ACC112 (cell line): ENCODE results near the gene ZMIZ1.

Source experiments
- H2AFZ ChIP-seq: fragments of 200-600 bp; sonication (generic); one replicate; pipeline ENCODE4 v1.6.0; 2017; ENCODE audit warnings: antibody characterized with exemption, low read length; ENCODE audit not compliant: unreplicated experiment
- H3K27ac ChIP-seq: fragments of 200-600 bp; sonication (generic); 2 replicates; pipeline ENCODE4 v1.5.1; 2014; ENCODE audit warnings: low read depth, mild to moderate bottlenecking, antibody characterized with exemption, low read length, moderate library complexity
- H3K27me3 ChIP-seq: fragments of 200-600 bp; sonication (generic); 2 replicates; pipeline ENCODE4 v1.6.1; 2014; ENCODE audit warnings: mild to moderate bottlenecking, antibody characterized with exemption, low read length, moderate library complexity, mixed read lengths; ENCODE audit not compliant: insufficient read depth
- H3K36me3 ChIP-seq: fragments of 200-600 bp; sonication (generic); 2 replicates; pipeline ENCODE4 v1.6.1; 2016; ENCODE audit warnings: mild to moderate bottlenecking, antibody characterized with exemption, low read length, moderate library complexity, mixed read lengths; ENCODE audit not compliant: insufficient read depth
- H3K4me1 ChIP-seq: fragments of 200-600 bp; sonication (generic); one replicate; pipeline ENCODE4 v1.6.1; 2016; ENCODE audit warnings: low read length, mixed read lengths; ENCODE audit not compliant: insufficient read depth, unreplicated experiment, control insufficient read depth
- H3K4me3 ChIP-seq: fragments of 200-600 bp; sonication (generic); 2 replicates; pipeline ENCODE4 v1.5.1; 2014; ENCODE audit warnings: mild to moderate bottlenecking, low read depth, low read length
- H3K79me2 ChIP-seq: fragments of 200-600 bp; sonication (generic); one replicate; pipeline ENCODE4 v1.6.0; 2016; ENCODE audit warnings: low read length; ENCODE audit not compliant: control insufficient read depth, unreplicated experiment, insufficient read depth

Gene ZMIZ1

DNA sequence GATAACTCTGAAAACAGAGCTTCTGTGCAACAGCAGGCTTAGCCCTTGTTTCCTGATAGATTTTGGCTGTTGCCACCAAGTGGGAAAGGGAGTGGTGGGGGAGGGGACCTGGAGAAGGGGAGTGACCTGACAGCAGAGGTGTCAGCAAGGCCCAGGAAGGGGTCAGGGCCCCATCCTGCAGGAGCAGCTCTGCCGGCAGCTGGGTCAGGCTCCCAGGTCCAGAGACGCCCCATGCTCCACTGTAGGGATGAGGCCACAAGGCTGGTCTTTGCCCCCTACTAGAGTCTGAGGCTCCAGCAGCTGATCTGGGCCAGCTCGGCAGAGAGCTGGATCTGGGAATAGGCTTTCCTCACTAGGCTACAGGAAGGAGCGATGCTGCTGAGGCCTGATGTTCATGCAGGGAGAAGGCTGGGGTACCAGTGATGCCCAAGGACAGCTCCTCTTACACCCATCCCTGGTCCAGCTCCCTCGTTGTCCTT is 44.0 kb upstream of the ZMIZ1 start:
- Histone ChIP-seq H3K27me3 (no peaks in the 10 kb centered on the region), H3K36me3 (no peaks in the 10 kb centered on the region), H3K79me2 (no peaks in the 10 kb centered on the region), H2AFZ (no peak overlapping the region), H3K4me1 (no peaks in the 10 kb centered on the region), H3K4me3 (no peak overlapping the region), H3K27ac (no peak overlapping the region)

DNA sequence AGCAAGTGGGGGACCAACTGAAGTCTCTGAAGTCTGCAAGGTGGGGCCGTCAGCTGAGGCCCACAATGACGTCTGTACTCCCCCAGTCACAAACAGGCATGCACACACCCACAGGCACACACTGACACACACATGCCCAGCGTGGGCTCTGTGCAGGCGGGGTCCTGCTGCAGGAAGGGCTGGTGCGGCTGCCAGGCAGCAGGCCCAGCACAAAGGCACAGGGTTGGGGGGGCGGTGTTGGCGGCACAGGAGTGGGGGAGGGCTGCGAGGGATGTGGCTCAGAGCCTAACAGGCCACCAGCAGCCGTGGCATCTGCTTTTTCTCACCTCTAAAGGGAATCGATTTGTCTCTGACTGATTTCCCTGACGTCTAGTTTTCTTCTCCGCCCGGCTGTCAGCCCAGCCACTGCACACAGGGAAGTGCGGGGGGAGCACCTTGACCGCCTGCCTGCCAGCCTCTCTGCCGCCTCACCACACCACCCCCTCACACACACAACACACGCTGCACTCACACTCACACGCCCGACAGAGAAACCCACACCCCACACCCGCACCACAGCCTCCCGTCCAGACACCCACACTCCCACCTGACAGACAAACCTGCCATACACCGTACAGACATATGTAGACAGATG is 43.5 kb upstream of the ZMIZ1 start:
- Histone ChIP-seq H3K4me1 (no peaks in the 10 kb centered on the region), H3K27ac (no peak overlapping the region), H3K27me3 (peaks cover 4% of the 10 kb centered on the region), H3K4me3 (no peak overlapping the region), H2AFZ (no peak overlapping the region), H3K36me3 (no peaks in the 10 kb centered on the region), H3K79me2 (no peaks in the 10 kb centered on the region)

DNA sequence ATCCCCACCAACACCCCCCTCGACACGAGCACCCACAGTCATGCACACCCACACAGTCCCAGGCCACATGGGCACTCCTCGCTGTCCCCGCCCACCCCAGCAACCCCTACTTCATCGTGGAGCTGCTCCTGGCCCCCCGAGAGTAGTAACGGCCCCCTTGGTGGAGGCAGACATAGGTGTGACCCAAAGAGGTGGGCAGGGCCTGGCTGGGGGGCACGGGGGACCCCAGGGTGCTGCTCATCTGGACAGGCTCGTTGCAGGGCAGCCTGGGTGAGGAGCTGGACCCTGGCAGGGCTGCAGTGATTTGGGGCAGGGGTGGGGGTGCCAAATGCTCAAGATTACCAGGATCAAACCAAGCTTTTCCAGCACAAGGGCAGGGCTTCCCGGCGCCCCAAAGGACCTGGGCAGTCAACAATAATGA is 42.4 kb upstream of the ZMIZ1 start:
- no peaks in the 10 kb centered on the region for H3K4me1 ChIP-seq
- H2AFZ ChIP-seq, result no peak overlapping the region
- no peaks in the 10 kb centered on the region for H3K36me3 ChIP-seq
- H3K4me3 ChIP-seq, result no peak overlapping the region
- no peak overlapping the region for H3K27ac ChIP-seq
- peaks cover 8% of the 10 kb centered on the region for H3K27me3 ChIP-seq
- H3K79me2 ChIP-seq, result no peaks in the 10 kb centered on the region

DNA sequence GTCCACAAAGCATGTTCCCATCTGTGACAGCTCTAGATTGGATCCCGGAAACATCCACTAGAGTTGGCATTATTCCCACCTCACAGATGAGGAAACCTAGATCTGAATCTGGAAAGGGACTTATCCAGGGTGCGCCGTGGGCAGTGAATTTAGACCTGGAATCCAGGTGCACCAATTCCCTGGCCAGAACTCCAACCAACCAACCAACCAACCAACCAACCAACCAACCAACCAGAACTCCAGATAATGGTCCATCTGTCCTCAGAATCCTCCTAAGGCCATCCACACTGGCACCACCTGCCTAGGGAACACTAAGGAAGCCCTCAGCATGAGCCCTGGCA is 42.0 kb upstream of the ZMIZ1 start:
- Histone ChIP-seq H2AFZ (no peak overlapping the region), H3K36me3 (no peaks in the 10 kb centered on the region), H3K4me1 (no peaks in the 10 kb centered on the region), H3K4me3 (no peak overlapping the region), H3K27me3 (peaks cover 8% of the 10 kb centered on the region), H3K27ac (no peak overlapping the region), H3K79me2 (no peaks in the 10 kb centered on the region)

DNA sequence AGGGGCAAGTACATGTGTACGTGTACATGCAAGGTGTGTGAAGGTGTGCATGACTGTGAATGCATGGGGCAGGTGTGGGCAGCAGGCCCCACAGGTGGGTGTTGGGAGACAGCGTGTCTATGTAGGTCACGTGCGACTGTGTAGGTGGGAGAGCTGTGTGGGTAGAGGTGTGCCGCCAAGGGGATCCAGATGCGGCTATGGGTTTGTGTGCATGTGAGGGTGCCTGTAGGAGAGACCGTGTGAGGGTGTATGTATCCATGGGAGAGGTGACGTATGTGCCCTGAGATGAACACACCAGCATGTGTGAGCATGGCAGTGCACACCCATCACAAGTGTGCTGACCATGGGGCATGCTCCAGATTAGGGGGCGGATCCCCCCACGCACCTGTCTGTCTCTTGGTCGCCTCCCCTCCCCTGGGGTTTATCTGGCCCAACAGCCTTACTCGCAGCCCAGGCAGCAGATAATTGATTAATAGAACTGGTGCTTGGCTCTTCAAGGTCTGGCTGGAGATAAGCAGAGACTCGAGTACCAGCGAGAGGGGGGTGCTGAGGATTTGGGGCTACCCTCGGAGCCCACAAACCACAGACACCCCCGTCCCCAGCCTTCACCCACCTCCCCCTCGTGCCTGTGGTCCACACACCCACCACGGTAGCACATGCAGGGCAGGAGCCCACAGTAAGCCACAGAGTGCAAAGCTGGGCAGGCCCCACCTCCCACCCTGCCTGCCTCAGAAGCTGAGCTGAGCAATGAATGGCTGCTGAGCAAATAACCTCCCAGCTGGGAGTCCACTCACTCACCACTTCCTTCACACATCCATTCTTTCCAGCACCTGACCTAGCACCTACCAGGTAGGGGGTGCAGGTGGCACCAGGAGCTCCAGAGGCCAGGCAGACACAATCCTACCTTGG is 41.4 kb upstream of the ZMIZ1 start:
- no peaks in the 10 kb centered on the region for H3K79me2 ChIP-seq
- H3K4me3 ChIP-seq, result no peak overlapping the region
- no peaks in the 10 kb centered on the region for H3K36me3 ChIP-seq
- H3K4me1 ChIP-seq, result no peaks in the 10 kb centered on the region
- peaks cover 8% of the 10 kb centered on the region for H3K27me3 ChIP-seq
- no peak overlapping the region for H2AFZ ChIP-seq
- no peak overlapping the region for H3K27ac ChIP-seq

DNA sequence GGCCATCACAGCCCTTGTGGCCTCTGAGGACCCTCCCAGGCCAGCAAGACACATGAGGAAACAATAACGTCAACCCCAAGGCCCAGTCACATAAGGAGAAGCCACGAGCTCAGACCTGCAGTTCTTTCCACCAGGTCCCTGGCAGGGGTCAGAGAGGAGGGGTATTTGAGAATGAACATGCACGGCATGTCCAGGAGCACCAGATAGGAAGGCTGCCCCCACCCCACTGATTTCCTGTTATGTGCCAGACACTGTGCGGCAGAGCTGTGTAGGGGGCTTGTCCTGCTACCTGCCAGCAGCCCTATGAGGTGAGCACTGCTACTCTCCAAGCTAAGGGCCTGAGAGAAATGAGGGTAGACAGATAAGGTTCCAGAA is 40.7 kb upstream of the ZMIZ1 start:
- Histone ChIP-seq H3K79me2 (no peaks in the 10 kb centered on the region), H3K4me1 (no peaks in the 10 kb centered on the region), H3K36me3 (no peaks in the 10 kb centered on the region), H3K27ac (no peak overlapping the region), H3K4me3 (no peak overlapping the region), H2AFZ (no peak overlapping the region), H3K27me3 (peaks cover 8% of the 10 kb centered on the region)

DNA sequence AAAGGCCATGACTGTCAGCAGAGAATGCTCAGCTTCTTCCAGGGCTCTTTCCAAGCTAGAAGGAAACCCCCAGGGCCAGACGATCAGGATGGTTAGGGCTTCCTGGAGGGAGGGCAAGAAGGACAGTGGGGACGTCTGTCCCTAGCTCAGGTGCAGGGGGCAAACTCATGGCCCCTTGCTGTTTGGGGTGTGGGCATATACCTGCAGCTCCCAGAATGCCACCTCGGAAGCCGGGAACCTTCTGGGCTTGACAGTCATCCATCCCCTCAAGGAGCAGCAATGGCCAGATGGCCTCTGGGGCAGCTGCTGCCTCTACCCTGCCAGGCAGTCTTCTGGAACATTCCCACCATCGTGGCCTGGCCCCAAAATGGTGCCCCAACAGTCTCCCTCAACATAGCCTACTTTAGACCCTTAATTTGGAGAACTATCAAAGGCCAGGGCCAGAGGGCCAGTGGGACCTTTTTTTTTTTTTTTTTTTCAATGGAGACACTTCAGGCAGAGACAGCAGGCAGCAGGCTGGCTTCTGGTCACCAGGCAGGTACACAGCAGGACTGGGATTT is 40.2 kb upstream of the ZMIZ1 start:
- H3K79me2 ChIP-seq, result no peaks in the 10 kb centered on the region
- H3K36me3 ChIP-seq, result no peaks in the 10 kb centered on the region
- H2AFZ ChIP-seq, result no peak overlapping the region
- no peak overlapping the region for H3K27ac ChIP-seq
- no peak overlapping the region for H3K4me3 ChIP-seq
- peaks cover 8% of the 10 kb centered on the region for H3K27me3 ChIP-seq
- no peaks in the 10 kb centered on the region for H3K4me1 ChIP-seq

DNA sequence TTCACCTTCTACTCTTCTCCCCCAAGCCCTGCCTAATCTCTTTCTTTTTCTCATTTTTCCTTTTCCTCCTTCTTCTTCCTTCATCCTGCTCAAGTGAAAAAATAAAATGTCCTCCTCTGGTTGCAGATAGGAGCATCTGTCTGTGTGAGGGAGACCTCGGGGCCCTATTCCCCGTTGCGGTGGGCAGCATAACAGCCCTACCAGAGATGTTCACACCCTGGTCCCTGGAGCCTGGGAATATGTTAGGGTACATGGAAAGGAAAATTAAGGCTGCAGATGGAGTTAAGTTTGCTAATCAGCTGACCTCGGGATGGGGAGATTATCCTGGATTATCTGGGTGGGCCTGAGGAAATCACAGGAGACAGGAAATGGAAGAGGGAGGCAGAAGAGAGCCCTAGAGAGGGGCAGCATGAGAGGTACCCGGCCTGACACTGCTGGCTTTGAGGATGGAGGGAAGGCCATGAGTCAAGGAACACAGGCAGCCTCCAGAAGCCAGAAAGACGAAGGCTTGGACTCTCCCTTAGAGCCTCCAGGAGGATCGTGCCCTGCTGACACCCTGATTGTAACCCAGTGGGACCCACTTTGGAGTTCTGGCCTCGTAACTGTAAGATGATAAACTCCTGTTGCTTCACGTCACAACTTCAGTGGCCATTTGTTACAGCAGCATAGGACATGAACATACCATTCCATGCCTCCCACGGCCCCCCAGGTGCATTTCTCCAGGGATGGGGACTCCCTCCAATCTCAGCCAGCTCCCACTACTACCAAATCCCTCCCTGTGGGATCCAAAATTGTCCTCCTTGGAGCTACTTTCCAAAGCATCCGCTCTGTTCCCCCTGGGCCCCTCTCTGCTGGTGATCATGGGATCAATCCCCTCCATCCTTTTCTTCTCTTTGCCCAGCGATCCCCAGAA is 39.0 kb upstream of the ZMIZ1 start:
- no peaks in the 10 kb centered on the region for H3K79me2 ChIP-seq
- no peaks in the 10 kb centered on the region for H3K36me3 ChIP-seq
- peaks cover 8% of the 10 kb centered on the region for H3K27me3 ChIP-seq
- no peaks in the 10 kb centered on the region for H3K4me1 ChIP-seq
- H2AFZ ChIP-seq, result no peak overlapping the region
- no peak overlapping the region for H3K4me3 ChIP-seq
- no peak overlapping the region for H3K27ac ChIP-seq

DNA sequence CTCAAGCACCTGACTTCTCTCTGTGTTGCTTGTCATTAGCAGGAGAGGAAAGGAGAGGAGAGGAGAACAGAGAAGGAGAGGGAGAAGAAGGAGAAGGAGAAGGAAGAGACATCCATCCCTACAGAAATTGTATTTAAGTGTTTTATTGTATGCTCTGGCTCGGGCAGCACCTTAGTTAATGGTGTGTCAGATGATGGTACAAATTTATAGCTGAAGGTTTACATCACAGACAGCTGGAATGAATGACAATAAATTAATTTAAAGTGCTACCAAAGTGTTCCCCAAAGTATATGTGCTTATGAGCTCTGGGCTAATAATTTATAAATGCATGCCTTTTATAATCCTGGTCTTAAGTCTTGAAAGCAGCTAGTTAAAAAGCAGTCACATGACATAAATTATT is 38.1 kb upstream of the ZMIZ1 start:
- Histone ChIP-seq H3K4me1 (no peaks in the 10 kb centered on the region), H3K4me3 (no peak overlapping the region), H3K79me2 (no peaks in the 10 kb centered on the region), H2AFZ (no peak overlapping the region), H3K27ac (no peak overlapping the region), H3K27me3 (peaks cover 8% of the 10 kb centered on the region), H3K36me3 (no peaks in the 10 kb centered on the region)

DNA sequence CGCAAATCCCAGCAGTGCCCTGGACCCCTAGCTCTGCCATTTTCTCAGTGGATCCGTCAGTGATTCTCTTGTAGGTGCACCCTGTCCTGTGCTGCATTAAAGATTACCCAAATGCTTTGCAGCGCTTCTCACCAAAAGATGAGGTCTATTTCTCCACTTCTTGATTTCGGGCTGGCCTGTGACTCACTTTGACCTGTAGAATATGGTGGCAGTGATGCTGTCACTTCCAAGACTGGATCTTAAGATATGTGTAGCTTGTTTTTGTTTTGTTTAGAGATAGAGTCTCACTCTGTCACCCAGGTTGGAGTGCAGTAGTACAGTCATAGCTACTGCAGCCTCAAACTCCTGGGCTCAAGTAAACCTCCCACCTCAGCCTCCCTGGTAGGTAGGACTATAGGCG is 37.0 kb upstream of the ZMIZ1 start:
- H3K79me2 ChIP-seq, result no peaks in the 10 kb centered on the region
- H3K36me3 ChIP-seq, result no peaks in the 10 kb centered on the region
- H3K4me1 ChIP-seq, result no peaks in the 10 kb centered on the region
- H2AFZ ChIP-seq, result no peak overlapping the region
- no peak overlapping the region for H3K27ac ChIP-seq
- H3K27me3 ChIP-seq, result peaks cover 8% of the 10 kb centered on the region
- no peak overlapping the region for H3K4me3 ChIP-seq
